K562 treated with DMSO at 1 percent for 24 hours (cell line): Measurements from ENCODE around the gene ADAMTS17. TPM values are rescaled to one million over a fixed set of nuclear protein-coding genes. Genes with fewer than 3 reads are reported as not detected.

ENCODE experiments used
- total RNA-seq: library from RNA; unstranded; fragments of 300-600 nt; gene quantifications from 2 replicates; pipeline ENCODE4 v1.2.3, GENCODE V29; 2022; ENCODE audit warnings: low read depth; ENCODE audit not compliant: insufficient read depth

The ADAMTS17 gene, protein sequence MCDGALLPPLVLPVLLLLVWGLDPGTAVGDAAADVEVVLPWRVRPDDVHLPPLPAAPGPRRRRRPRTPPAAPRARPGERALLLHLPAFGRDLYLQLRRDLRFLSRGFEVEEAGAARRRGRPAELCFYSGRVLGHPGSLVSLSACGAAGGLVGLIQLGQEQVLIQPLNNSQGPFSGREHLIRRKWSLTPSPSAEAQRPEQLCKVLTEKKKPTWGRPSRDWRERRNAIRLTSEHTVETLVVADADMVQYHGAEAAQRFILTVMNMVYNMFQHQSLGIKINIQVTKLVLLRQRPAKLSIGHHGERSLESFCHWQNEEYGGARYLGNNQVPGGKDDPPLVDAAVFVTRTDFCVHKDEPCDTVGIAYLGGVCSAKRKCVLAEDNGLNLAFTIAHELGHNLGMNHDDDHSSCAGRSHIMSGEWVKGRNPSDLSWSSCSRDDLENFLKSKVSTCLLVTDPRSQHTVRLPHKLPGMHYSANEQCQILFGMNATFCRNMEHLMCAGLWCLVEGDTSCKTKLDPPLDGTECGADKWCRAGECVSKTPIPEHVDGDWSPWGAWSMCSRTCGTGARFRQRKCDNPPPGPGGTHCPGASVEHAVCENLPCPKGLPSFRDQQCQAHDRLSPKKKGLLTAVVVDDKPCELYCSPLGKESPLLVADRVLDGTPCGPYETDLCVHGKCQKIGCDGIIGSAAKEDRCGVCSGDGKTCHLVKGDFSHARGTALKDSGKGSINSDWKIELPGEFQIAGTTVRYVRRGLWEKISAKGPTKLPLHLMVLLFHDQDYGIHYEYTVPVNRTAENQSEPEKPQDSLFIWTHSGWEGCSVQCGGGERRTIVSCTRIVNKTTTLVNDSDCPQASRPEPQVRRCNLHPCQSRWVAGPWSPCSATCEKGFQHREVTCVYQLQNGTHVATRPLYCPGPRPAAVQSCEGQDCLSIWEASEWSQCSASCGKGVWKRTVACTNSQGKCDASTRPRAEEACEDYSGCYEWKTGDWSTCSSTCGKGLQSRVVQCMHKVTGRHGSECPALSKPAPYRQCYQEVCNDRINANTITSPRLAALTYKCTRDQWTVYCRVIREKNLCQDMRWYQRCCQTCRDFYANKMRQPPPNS
- total RNA-seq, result 0.08 TPM in 1 of 2 replicates, not detected in the other

DNA sequence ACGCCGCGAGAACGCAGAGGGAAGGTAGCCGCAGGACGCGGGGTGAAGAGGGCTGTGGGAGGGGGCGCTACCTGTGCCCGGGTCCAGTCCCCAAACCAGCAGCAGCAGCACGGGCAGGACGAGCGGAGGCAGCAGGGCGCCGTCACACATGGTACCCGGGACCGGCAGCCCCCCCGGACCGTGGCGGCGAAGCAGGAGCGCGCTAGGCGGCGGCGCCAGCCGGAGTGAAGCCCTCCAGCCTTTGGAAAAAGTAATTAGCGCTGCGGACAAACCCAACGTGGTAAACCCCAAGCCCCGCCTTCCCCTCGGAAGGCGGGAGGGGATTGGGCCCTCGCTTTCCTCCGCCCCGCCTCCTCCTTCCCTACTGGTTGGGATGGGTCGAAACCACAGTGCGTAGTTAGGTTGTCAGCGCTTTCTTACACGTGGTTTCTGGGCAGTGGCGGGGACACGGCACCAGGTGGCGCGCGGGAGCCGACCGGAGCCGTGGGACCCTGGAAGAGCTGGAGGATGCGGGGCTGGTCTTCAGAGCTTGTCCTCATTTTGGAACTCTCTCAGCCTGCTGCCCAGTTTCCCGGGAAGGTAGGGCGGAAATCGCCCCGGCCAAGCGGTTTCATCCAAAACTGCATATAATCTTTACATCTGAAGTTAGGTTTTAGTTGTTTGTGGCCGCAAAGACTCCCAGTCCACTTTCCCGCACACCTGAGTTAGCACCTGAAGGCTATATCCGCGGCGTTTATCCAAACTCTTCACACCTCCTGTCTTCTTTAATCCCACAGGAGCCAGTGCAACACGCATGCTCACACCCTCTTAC lies at the start of gene ADAMTS17:
Gene ADAMTS17, minus strand, starts transcription at position 226 of the 811 bp plus-strand sequence. Its CDS starts 76 bp downstream, at position 150.

Other genes with a start within 250 kb of the ADAMTS17 start
- not detected in 2 replicates for gene CERS3, start 187.0 kb upstream of the ADAMTS17 start, total RNA-seq